Activated CD4-positive, alpha-beta T cell treated with anti-CD3 and anti-CD28 coated beads for 4 hours (primary cell): ENCODE results near the gene CD27.
"Not testable (repeated sequence)": the region's sequence is repeated elsewhere in the genome, so short reads cannot be mapped to it uniquely, and the experiment has no call there.

Experiments used
- DNase-seq, 2 donors: peaks; one replicate each; pipeline ENCODE4 v3.0.0-alpha.2; 2020

CD27 gene

DNA sequence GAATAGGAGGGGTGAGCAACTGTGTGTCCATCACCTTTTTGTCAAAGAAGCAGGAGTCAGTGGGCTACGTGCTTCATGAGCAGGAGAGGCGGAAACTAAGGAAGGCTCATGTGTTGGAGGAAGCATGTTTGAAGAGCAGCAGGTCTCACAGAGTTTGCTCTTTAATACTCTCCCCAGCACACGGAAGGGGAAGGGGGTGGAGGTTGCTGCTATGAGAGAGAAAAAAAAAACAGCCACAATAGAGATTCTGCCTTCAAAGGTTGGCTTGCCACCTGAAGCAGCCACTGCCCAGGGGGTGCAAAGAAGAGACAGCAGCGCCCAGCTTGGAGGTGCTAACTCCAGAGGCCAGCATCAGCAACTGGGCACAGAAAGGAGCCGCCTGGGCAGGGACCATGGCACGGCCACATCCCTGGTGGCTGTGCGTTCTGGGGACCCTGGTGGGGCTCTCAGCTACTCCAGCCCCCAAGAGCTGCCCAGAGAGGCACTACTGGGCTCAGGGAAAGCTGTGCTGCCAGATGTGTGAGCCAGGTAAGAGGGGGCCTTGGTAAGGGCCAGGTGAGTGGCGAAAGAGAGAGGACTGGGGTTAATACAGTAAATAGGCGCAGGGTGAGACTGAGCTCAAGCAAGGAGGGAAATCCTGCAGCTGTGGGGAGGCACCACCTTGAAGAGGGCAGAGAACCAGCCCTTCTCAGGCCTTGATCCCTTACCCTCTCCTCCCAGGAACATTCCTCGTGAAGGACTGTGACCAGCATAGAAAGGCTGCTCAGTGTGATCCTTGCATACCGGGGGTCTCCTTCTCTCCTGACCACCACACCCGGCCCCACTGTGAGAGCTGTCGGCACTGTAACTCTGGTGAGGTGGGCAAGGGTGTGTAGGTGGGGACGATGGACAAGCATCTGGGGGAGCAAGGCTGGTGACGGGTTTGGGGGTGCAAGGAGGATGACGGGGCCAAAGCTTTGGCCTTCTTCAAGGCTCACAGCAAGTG is at the start of gene CD27:
CD27 (plus strand) TSS at position 252 of the 985 bp plus-strand sequence; CDS start at position 393, 141 bp downstream.
- DNase-seq: no peak

DNA sequence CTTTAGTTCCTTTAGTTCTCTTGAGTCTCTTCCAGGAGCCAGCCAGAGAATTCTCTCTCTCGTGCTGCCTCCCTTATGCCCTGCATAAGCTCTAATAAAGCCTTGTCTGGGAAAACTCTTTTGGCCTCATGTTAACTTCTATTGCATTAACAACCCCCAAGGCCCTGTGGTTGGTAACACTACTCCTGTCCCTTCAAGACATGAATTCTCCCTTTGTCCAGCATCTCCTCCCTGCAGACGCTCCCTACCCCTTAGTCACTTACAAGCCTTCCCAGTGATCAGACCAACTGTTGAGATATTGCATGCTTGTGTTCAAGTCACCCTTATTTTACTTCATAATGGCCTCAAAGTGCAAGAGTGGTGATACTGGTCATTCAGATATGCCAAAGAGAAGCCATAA is 48.7 kb upstream of the CD27 start:
- no peak for DNase-seq

DNA sequence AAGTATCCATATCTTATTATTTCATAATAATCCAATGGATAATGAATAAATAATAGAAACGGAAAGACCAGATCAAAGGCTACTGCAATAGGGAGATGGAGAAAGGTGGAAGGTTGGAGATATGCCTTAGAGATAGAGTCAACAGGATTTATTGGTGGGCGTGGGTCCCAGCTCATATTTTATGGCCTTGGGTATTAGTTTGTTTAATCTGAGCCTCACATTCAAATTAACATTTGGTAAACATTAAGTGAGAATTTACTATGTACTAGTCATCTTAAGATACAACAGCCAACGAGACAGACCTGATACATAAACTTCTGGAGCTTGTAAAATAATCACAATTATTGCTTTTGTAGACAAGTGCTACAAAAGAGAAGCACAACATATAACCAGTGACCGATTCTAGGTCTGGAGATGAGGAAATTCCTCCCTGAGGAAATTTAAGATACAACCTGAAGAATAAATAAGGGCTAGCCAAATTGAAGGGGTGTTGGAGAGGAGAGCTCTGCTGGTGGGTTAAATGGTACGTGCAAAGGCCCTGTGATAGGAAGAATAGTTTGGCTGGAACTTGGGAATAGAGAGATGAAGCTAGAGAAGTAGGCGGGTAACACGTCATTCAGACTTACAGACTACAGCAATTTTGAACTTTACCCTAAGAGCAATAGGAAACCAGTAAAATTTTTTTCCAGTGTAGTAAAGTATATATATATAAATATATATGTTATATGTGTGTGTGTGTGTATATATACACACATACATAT is 44.7 kb upstream of the CD27 start:
- no peak for DNase-seq

DNA sequence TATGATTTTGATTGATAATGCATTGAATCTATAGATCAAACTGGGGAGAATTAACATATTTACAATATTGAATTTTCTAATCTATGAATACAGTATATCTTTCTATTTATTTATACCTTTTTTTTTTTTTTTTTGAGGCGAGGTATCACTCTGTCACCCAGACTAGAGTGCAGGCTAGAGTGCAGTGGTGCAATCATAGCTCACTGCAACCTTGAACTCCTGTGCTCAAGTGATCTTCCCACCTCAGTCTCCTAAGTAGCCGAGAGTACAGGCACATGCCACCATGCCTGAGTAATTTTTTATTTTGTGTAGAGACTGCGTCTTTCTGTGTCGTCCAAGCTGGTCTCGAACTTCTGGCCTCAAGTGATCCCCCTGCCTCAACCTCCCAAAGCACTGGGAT is 40.4 kb upstream of the CD27 start:
- DNase-seq: no peak

DNA sequence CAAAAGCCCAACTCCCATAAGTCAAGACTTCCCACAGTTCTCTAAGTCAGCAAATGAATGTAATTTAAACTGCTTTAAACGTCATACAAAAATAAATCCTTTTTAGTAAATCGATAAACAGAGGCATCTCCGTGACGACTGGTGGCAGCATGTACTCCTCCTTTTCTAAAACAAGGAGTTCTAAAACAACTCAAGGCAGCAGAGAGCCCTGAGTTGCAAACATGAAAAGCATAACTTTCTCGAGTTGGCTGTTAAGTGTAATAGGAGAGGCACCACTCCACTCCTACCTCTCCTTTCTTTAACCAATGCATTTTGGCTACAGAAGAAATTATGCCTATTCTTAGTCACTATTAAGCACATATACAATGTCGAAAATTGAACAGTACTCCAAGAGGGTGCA is 38.8 kb upstream of the CD27 start:
- no peak for DNase-seq

DNA sequence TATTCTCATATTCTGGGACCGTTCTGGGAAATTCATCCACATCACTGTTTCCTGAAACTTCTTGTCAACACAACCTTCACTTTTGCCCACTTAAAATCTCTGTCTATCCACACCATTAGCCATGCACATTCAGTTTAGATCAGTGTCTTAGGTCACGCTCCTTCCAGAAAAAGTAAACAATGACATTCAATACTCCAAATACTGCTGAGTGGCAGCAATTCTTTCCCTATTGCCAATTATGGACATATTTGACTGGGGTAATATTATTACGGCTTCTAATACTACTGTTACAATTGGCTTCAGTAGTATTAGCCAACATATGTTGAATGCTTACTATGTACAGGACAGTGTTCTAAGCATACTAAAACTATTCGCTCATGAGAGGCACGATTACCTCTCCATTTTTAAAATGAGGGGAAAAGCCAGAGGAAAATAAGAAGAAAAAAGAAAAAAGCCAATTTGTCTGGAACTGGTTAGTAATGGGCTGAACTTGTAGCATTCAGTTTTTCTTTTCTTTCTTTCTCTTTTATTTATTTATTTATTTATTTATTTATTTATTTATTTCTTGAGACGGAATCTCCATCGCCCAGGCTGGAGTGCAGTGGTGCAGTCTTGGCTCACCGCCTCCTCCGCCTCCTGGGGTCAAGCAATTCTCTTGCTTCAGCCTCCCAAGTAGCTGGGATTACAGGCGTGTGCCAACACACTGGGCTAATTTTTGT is 37.4 kb upstream of the CD27 start:
- no peak for DNase-seq

DNA sequence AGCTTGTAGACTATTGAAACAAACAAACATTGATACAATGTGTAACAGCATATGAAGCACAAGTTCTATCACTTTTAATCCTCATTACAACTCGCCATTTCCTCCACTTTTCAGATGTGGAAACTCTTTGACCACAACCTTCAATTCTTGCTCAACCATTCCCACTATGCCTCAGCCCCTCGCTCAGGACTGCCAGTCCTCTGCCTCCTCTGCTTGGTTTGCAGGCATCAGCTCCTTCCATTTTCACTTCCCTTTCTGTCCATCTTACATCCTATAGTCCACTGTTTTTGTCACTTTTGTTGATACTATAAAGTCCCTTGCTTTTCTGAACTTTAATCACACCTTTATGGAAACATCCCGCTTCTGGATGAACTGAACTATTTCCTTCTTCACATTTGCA is 28.2 kb upstream of the CD27 start:
- DNase-seq: no peak

DNA sequence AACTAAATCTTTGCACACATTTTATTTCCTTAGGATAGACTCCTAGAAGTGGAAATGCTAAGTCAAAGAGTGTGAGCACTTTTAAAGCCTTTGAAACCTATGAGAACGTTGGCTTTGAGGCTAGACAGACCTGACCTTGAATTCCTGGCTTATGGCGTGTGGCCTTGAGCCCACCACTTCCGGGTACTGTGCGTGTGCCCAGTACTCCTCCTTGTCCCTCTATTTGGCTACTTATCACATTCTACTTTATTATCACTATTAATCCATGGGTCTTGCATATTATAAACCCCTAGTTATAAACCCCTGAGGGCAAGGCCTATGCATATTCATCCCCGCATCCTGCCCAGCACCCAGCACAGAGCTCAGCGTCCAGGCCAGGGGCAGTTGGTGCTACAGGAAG is 26.0 kb upstream of the CD27 start:
- DNase-seq: no peak

DNA sequence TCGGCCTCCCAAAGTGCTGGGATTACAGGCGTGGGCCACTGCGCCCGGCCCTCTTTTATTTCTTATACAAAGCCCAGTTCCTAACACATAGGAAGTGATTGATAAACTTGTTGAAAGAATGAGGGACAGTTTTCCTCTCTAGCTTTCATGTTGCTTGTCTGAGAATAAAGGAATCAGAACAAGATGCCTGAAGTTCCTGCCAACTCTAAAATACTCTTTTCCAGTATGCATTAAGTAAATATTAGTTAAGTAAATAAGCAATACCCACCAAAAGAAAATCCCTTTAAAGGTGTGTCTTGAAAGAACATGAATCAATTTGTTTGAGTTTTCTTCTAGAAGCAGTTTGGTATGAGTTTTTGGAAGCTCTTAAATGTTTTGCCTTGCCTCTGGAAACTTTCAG is 24.4 kb upstream of the CD27 start:
- no peak for DNase-seq

DNA sequence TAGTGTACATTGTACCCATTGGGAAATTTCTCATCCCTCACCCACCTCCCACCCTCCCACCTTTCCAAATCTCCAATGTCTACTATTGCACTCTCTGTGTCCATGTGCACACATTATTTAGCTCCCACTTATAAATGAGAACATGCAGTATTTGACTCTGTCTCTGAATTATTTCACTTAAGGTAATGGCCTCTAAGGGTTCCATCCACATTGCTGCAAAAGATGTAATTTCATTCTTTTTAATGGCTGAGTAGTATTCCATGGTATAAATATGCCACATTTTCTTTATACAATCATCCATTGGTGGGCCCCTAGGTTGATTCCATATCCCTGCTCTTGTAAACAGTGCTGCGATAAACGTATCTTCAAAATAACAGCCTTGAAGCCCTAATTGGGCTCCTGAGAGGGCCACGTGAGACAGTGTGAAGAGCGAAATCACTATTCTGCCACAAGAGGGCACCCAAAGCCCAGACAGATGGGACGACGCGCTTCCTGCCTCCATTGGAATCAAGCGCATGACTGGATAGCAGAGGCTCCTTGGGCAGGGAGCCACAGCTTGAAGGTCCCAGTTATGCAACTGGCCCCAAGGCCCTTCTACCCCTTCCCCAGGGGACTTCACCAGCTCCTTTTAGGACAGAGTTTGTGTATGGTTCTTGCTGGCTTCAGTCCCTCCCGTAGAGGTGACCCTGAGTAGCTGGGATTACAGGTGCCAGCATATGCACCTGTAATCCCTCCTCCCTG is 21.3 kb upstream of the CD27 start:
- DNase-seq: peak; percentile 72 to 79

DNA sequence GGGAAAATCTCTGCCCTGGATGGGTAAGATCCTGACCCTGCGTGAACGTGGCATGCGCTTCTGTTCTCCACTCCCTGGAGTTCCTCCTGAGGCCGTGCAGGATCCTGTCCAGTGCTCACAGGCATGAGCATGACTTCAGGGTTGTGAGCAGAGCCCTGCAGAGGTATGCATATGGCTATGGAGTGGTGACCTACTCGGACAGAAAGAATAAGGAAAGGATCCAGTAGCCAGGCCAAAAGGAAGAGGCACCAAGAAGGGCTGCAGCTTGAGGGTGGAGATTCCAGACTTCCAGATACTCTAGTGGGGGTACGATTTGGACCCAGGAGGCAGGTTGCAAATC is 20.8 kb upstream of the CD27 start:
- DNase-seq: no peak

DNA sequence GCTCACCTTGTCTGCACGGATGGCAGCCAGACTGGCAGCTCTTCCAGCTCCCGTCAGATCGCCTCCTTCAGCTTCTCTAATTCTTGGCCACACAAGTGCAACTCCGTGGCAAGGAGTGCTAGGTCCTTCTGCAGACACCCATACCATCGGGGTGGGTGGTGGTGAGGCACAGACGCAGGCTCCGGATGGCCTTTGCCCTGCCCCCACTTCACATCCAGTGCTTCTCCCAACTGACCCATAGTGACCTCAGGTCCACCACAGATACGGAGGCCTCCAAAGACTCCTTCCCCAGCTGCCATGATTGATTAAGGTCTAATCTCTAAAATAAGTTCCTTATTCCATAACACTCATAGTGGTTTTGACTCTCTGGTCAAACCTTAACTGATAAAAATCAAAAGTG is 19.9 kb upstream of the CD27 start:
- DNase-seq: no peak

DNA sequence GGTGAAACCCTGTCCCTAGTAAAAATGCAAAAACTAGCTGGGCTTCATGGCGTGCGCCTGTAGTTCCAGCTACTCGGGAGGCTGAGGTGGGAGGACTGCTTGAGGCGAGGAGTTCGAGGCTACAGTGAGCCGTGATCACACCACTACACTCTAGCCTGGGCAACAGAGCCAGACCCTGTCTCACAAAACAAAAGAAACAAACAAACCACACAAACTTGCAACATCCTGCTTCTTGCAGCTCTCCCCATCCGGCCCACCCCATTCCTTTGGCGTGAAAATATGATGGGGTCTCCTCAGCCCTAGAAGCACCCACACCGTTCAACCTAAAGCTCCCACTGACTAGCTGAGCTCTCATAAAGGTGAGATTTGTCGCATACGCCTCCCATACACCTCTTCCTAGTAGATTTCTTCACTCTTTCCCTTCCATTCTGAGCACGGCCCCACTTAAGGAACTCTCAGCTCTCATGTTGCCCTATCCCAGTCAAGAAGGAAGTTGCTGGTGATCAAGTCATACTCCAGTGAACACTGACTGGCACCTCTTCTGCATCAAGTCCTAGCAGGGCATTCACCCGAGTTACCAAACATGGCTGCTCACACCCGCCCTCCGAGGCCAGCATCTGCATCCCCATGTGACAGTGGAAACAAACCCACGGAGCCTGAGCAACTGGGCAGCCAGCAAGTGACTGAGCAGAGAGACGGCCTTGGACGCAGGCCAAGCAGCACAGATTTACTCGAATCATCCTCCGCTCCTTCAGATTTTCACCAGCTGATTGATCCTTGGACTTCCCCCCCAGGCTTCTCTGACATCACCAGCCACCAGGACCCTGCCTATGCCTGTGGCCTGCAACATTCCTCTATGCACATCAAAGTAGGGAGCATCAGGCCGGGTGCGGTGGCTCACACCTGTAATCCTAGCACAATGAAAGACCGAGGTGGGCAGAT is 18.9 kb upstream of the CD27 start:
- DNase-seq: no peak

DNA sequence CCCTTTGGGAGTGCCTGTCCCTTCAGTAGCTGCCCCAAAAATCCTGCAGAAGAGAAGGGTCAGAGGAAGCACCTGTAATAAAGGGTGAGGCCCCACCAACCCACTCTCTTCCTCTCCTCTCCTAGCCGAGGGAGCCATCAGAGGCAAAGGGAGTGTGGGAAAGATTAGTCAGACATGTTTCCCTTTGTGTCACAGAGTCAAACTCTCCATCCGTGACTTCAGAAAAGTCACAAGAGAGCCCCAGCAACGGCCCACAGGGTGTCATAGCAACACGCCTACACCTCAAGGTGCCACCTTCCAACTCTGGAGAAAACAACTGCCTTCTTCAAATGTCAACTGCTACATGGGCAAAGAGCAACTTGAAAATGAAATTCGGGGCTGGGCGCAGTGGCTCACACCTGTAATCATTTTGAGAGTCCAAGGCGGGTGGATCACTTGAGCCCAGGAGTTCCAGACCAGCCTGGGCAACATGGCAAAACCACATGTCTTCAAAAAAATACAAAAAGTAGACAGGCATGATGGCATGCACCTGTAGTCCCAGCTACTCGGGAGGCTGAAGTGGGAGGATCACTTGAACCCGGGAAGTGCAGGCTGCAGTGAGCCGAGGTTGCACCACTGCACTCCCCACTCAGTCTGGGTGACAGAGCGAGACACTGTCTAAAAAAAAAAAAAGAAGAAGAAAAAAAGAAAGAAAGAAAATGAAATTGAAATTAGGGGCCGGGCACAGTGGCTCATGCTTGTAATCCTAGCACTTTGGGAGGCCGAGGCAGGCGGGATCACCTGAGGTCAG is 17.7 kb upstream of the CD27 start:
- DNase-seq: peak; percentile 92 to 94

DNA sequence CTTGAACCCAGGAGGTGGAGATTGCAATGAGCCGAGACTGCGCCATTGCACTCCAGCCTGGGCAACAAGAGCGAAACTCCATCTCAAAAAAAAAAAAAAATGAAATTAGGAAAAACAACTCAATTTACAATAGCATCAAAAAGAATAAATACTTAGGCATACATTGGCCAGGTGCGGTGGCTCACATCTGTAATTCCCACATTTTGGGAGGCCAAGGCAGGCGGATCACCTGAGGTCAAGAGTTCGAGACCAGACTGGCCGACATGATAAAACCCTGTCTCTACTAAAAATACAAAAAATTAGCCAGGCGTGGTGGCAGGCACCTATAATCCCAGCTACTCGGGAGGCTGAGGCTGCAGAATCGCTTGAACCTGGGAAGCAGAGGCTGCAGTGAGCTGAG is 17.0 kb upstream of the CD27 start:
- not testable (repeated sequence) for DNase-seq

DNA sequence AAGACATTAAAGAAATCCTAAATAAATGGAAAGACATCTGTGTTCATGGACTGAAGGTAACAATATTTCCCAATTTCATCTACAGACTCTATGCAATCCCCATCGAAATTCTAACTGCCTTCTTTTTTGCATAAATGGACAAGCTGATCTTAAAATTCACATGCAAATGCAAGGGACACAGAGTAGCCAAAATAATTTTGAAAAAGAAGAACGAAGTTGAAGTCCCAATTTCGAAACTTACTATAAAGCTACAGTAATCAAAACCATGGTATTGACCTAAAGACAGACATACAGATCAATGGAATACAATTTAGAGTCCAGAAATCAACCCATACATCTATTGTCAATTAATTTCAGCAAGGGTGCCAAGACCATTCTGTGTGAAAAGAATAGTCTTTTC is 16.4 kb upstream of the CD27 start:
- no peak for DNase-seq

DNA sequence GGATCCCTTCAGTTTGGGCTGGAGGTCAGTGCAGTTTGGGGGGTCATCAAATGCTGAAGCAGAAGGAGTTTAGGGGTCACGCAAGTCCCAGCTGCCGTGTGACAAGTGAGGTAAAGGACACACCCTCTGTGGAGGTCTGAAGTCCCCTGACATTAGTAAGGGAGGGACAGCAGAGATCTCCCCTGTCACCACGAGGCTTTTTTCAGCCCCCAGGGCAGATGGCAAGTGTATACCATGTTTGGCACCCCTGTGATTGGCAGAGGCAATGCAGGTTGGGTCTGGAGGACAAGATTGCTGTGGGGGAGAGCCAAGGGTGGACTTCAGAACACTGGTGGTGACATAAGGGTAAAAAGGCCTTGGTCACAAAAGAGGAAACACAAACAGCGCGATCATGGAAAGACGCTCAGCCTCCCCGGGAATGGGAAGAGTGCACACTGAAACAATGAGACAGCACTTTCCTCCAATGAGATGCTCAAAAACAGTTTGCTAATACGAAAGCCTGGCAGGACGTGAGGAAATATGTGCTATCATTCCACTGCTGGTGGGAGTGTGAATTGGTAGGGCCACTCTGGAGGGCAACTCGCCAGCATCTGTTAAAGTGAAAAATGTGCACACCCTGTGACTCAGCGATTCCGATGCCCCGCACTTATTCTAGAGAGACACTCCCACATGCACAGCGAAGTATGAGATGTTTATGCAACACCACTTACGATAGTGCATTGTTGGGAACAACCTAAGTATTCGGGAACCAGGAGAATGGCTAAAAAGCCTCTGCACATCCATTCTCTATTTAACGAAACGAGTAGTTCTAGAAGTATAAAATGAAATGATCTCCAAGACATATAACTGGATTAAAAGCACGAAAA is 14.4 kb upstream of the CD27 start:
- peak; percentile 62 to 66 for DNase-seq

DNA sequence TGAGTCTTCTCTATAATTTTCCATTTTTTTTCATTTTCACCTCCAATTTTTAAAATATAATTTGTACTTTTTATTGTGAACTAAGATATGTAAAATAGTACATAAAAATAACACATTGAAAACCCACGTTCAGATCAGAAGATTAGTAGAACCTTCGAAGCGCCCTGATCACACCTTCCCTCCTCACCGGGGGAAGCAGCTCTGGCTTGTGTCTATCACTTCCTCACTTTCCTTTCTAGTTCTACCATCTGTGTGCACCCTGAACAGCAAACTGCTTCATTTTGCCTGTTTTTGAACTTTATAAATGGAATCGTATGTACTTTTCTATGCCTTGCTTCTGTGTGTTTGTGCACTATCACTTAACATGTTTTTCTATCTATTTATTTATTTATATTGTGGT is 11.8 kb upstream of the CD27 start:
- DNase-seq: no peak
